GM18511 (cell line): ENCODE measurements around the gene METTL1.

Source experiments
- ATAC-seq: cut with Tn5 transposase; IDR thresholded peaks from one replicate; pipeline ENCODE4 v1.9.1; 2021; ENCODE audit warnings: mild to moderate bottlenecking, moderate library complexity; ENCODE audit not compliant: unreplicated experiment

METTL1 gene

GRCh38 chr12:57769594-57769993 is 2.3 kb downstream of the METTL1 start:
- ATAC-seq = no peak

GRCh38 chr12:57767876-57768275 is 4.0 kb downstream of the METTL1 start:
- no peak for ATAC-seq

GRCh38 chr12:57767305-57767698 is 4.6 kb downstream of the METTL1 start:
- no peak for ATAC-seq

GRCh38 chr12:57766464-57767304 is 5.2 kb downstream of the METTL1 start, which contains the start of gene CYP27B1:
Gene CYP27B1, minus strand, starts transcription at chr12:57767078. Its CDS starts 37 bp downstream, at chr12:57767041.
- ATAC-seq = no peak

GRCh38 chr12:57765698-57766463 is 6.0 kb downstream of the METTL1 start:
- no peak for ATAC-seq

- peak; percentile 71 for ATAC-seq
These were observed 6.8 kb downstream of the METTL1 start for GRCh38 chr12:57765003-57765697.

GRCh38 chr12:57764662-57765002 is 7.3 kb downstream of the METTL1 start:
- peak; percentile 15 for ATAC-seq

GRCh38 chr12:57763881-57764661 is 7.8 kb downstream of the METTL1 start:
- no peak for ATAC-seq

GRCh38 chr12:57762463-57762862 is 9.4 kb downstream of the METTL1 start:
- ATAC-seq = no peak

GRCh38 chr12:57761391-57761998 is 10.4 kb downstream of the METTL1 start:
- no peak for ATAC-seq

GRCh38 chr12:57760347-57760982 is 11.4 kb downstream of the METTL1 start:
- ATAC-seq = no peak

GRCh38 chr12:57759360-57759980 is 12.4 kb downstream of the METTL1 start:
- ATAC-seq = no peak

GRCh38 chr12:57758552-57759359 is 13.1 kb downstream of the METTL1 start:
- ATAC-seq = no peak

GRCh38 chr12:57757771-57758170 is 14.1 kb downstream of the METTL1 start:
- no peak for ATAC-seq

- ATAC-seq = no peak
These were observed 15.2 kb downstream of the METTL1 start for GRCh38 chr12:57756406-57757341.

GRCh38 chr12:57755454-57756372 is 16.2 kb downstream of the METTL1 start:
- no peak for ATAC-seq

- no peak for ATAC-seq
These were observed 16.8 kb downstream of the METTL1 start for GRCh38 chr12:57755194-57755453.
